ENCODE measurements around the gene APCDD1L. TPM values are rescaled to one million over a fixed set of nuclear protein-coding genes. Genes with fewer than 3 reads are reported as not detected.
"Not testable (repeated sequence)": the region's sequence is repeated elsewhere in the genome, so short reads cannot be mapped to it uniquely, and the experiment has no call there.

Gene APCDD1L
- total RNA-seq, 1 donor from 2014 or later, result 0.25 TPM

DNA sequence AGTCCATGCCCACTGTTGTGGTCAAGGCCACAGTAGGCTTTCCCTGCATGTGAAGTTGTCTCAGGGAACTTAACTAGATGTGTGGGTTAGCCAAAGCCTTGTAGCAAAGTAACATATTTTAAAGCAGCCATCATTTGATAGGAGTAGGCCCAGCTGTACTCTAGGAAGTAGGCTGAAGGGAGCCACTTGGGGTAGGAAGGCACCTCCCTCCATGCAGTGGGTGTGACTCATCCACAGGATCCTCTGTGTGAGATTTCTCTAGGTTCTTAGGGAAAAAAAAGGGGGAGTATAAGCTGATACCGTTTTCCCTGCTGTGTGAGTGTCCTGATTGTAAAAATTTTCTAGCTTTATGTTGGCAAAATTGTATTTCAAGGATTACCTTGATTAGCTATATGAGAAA is 81.4 kb downstream of the APCDD1L start:
- intact Hi-C loops (cut with micrococcal nuclease), result no loop called here
- ATAC-seq, result peak; percentile 67

DNA sequence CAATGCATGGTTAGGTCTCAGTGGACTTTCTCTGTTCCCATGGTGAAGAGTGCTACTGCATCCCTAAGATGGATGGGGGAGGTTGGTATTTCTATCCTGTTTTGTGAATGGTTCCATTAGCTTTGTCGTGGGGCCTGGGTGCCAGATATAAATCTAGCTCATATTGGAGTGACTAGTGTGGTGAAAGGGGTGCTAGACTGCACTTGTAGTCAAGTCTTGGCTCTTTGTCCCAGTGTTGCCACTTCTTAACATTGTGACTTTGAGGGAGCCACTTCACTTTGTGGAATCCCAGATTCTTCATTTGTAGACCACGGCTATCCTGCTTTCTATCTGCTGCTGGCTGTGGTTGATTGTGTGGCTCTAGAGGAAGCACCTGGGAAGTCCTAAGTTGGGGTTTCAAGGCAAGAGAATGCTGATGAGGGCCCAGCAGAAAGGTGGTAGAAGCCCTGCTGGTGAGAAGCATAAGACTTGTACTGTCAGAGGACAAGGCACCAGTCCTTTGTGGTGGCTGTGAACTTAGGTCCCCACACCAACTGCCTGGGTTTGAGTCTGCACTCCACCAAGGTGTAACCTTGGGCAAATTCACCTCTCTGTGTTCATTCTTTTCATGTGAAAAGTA is 82.1 kb downstream of the APCDD1L start:
- no peak for ATAC-seq
- intact Hi-C loops (cut with micrococcal nuclease), result no loop called here

More for the DNA sequence above, 81.4 kb downstream of the APCDD1L start:
- no peak for DNase-seq

DNA sequence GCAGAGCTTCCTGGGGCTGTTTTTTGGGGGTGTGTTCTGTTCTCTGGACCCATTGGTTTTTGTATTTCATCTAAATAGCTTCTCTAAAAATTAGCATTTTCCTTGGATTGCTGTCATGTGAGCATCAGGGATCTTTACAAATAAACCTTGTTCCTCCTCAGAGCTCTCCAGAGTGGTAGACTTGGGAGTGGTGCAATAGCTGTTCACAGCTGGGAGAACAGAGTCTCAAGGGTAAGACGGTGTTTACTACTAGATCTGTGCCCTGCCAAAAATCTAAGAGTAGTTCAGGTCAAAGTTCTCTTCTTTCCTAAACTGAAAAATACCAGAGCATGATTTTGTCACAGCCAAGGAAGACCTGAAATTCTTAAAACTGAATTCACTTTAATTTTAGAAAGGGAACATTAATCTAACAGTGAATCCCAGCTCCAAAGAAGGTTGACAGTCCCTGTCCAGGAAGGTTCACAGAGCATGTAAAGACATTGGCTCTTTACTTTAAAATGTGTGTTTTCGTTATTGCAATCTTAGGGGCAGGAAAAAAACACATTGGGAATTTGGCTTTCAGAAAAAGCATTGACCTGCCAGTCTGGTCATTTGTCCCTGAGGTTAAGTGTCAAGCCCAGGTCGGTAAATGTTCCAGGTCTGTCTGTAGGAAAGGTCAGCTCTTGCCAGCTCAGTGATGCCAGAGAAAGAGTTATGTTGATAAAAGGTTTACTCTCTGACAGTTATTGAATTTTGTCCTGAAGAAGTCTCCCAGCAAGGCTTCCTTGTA is 82.8 kb downstream of the APCDD1L start:
- ATAC-seq (peak; percentile 84), DNase-seq (no peak)
- intact Hi-C loops (cut with micrococcal nuclease), result no loop called here

More for the DNA sequence above, 82.1 kb downstream of the APCDD1L start:
- DNase-seq, result no peak

DNA sequence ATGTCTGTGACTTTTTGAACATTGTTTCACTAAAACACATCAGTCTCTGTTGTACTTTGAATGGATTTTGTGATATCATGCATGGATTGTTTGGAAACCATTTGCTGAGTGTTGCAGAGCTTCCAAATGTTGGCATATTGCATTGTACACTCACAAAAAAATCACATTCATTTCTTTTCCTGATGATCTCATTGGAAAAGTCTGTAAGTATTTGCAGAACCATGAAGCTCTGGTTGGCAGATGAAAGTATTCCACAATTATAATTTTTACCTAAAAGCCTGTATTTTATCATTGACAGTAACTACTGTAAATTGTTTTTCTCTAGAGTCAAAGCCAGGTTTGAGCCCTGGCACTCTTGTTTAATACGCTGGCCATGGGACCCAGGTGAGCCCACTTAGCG is 84.1 kb downstream of the APCDD1L start:
- no peak for DNase-seq
- intact Hi-C loops (cut with micrococcal nuclease), result no loop called here
- ATAC-seq, result no peak

DNA sequence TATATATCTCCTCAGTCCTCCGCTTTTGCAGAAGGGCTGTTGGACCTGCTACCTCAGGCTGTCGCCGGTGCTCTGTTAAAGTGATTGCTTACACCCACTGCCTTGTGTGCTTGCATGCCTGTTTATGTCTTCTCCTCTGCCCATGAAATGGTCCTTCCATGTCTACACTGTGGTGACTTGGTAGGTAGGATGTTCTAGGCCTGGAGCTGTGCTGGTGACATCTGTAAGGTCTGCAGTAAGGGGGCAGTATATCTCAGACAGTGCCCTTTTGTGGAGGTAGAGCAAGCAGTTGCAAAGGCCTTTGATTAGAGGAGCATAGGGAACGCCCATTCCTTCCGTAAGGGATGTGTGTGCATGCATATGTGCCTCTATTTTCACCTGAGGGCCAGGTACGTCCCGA is 85.9 kb downstream of the APCDD1L start:
- no peak for DNase-seq
- intact Hi-C loops (cut with micrococcal nuclease), result no loop called here
- ATAC-seq, result no peak

DNA sequence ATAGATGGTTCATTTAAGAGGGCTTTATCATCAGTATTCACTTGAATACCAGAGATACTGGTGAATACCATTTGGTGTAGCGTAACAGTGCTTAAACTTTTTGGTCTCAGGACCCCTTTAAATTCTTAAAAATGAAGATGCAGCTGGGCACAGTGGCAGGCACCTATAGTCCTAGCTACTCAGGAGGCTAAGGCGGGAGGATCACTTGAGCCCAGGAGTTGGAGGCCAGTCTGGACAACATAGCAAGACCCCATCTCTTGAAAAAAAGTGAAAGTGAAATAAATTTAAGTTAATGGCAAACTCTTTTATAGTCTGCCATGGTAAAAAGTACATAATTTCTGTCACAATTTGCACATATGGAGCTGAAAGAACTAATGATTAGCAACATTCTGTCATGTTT is 86.8 kb downstream of the APCDD1L start:
- DNase-seq, result no peak
- no peak for ATAC-seq
- intact Hi-C loops (cut with micrococcal nuclease), result no loop called here

DNA sequence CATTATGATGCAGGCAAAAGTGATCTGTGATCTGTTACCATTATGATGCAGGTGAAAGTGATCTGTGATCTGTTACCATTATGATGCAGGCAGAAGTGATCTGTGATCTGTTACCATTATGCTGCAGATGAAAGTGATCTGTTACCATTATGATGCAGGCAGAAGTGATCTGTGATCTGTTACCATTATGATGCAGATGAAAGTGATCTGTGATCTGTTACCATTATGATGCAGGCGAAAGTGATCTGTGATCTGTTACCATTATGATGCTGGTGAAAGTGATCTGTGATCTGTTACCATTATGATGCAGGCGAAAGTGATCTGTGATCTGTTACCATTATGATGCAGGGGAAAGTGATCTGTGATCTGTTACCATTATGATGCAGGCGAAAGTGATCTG is 87.6 kb downstream of the APCDD1L start:
- DNase-seq; intact Hi-C loops (cut with micrococcal nuclease); ATAC-seq: not testable (repeated sequence)

DNA sequence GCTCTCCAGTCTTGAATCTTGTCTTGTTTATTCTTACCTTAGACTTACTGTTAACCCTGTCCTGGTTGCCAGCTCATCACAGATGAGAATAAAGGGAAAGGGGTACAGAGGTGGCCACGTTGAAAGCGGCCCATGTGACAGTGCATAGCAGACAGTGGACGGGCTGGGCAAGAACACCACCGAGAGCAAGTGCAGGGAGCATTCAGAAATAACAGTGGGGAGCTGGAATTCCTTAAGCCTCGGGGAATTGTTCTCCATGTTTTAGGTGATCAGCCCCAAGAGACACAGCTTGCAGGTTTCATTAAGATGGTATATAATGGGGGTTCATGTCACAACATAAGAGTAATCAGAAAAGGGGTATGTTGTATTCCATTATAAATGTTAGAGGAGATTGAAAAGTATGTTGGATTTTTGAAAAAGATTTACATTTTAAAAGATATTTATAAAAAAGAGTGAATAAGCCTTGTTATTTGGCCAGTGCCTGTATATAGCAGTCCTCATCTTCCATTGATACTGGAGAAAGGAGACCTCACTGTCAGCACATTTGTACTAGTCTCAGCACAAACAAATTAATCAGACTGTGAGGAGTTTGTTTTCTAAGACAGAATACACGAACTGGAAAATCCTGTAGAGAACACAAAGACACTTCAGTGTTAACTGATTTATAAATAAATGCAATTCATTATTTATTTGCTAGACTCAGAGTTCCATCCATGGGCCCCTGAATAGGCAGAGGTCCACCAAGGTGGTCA is 90.8 kb downstream of the APCDD1L start:
- DNase-seq (no peak), ATAC-seq (no peak)
- intact Hi-C loops (cut with micrococcal nuclease), result no loop called here

DNA sequence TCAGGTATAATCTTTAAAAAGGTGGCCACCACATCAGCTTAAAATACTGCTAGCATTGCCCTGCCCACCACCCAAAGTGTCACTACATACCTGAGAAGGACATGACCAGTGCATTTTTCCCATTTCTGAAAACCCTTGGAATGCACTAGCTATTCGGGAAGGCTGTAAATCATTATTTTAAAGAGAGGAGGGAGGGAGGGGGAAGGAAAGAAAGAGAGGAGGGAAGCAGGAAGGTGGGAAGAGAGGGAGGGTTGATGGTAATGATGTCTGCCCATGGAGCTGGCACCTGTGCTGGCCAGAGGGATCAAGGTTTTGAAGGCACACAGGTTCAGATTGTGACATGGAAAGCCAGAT is 93.7 kb downstream of the APCDD1L start:
- ATAC-seq (no peak), DNase-seq (no peak)
- intact Hi-C loops (cut with micrococcal nuclease), result no loop called here

DNA sequence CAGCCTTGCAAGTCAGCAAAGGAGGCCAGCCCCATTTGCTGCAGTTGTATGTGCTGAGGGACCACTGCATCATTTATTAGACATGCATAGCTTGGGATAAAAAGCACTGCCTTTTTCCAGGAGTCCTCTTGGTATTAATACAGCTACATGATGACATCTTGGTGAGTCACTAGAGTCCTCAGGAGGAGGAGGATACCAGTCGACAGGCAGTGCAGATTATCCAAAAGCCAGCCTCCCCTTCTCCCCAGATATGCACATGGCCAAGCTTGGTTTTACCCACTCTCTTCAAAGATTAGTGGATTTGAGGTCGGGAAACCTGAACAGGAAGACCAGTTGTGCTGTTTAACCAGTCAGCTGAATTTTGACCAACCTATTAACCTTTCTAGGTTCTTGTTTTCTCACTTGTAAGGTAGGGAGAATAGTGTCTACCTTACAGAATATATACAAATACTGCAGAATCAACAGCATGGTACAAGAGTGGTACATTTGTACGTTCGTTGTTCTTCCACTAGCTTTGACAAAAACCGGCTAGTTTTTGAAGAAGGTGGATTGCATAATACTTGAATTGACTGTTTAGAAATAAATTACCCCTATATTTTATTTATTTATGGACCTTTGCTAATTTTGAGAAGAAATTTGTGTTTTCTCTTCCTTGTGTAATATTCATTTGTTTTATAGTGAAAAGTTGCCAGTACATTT is 94.3 kb downstream of the APCDD1L start:
- ATAC-seq, result no peak
- intact Hi-C loops (cut with micrococcal nuclease), result no loop called here
- DNase-seq, result no peak

DNA sequence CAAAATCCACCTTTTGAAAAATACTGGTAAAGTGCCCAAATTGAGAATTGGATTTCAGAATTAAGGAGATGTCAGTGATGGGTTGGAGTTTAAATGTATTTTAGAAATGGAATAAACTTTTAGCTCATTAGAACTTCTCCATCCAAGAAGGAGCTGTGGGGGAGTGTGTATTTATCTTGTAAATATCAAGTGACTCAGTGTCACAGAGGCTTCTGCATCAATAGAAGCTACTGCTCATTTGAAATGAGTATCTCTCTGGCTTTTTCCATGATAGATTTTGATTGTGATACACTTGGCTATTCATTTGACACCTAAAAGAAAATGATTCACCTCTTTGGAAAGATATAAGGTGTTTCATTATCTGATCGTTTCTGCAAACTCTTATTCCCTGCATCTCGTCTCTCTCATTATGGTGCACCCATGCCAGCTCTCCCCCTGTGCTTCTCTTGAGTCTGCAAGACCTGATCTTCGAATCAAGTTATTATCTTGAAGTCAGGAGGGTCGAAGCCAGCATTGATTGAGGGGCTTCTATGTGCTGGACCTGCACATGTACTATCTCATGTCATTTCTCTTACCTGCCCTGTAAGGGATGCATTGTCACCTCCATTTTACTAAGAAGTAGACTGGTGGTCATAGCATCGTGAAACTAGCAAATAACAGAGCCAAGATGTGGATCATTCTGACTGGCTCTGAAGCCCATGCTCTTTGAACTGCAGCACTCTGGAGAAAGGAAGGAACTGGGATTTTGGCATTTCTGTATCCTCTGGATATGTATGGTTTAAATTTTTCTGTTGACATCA is 96.0 kb downstream of the APCDD1L start:
- ATAC-seq, result no peak
- DNase-seq, result no peak
- intact Hi-C loops (cut with micrococcal nuclease), result no loop called here

DNA sequence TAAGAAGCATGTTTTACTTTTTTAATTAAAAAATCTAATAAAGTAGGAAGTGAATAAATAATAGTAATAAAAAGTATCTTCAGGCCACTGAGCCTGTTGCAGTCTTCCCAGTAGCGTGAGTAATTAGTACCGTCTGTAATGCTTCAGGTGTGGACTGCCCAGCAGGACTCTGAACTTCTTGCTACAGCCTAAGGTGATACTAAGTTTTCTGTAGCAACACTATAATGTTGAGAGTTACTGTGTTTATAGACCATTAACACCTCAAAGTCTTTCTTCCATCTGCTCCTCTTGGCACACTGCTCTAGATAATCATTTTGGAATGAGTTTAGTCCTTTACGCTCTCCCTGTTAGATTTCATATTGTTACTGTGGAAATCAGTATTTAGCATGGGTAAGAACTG is 97.8 kb downstream of the APCDD1L start:
- intact Hi-C loops (cut with micrococcal nuclease), result no loop called here
- ATAC-seq (no peak), DNase-seq (no peak)

DNA sequence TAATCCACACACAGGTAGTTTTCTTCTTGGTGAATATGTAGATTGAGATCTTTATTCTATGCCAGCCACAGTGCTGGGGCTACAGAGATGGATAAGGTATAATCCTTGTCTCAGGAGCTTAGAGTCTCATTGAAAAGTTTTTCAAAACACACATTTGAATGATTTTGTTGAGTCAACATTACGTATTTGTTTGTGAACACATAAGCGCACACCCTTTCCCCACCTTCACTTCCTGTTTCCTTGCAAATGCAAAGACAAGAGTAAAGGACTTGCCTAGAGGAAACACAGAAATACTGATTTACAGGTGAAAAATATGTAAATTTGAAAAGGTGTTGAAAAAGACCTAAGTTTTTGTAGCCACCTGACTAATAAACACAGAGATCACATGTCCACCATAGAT is 98.4 kb downstream of the APCDD1L start:
- intact Hi-C loops (cut with micrococcal nuclease), result no loop called here
- DNase-seq (no peak), ATAC-seq (no peak)

DNA sequence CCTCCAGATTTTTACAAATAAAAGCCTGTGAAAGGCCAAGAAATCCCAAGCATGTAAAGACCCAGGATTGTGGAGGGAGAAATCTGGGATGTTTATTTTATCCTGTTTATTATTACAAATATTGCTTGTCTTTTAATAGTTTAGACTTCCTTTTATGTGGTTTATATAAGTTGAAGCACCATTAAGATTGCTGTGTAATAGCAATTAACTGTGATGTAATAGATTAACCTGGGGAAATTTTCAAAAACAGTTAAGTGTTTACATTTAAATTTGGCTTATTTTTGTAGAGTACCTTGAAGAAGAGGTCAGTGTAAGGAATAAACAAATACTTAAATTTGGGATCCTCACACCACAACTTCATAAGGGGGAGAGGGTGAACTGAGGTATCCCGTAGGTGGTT is 99.1 kb downstream of the APCDD1L start:
- ATAC-seq, result no peak
- no peak for DNase-seq
- intact Hi-C loops (cut with micrococcal nuclease), result no loop called here

DNA sequence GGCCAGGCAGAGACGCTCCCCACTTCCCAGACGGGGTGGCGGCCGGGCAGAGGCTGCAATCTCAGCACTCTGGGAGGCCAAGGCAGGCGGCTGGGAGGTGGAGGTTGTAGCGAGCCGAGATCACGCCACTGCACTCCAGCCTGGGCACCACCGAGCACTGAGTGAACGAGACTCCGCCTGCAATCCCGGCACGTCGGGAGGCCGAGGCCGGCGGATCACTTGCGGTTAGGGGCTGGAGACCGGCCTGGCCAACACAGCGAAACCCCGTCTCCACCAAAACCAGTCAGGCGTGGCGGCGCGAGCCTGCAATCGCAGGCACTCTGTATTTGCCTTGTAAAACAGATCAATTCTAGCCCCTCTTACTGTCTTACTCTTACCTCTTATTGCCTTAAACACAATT is 100.4 kb downstream of the APCDD1L start:
- intact Hi-C loops (cut with micrococcal nuclease); DNase-seq; ATAC-seq: not testable (repeated sequence)

DNA sequence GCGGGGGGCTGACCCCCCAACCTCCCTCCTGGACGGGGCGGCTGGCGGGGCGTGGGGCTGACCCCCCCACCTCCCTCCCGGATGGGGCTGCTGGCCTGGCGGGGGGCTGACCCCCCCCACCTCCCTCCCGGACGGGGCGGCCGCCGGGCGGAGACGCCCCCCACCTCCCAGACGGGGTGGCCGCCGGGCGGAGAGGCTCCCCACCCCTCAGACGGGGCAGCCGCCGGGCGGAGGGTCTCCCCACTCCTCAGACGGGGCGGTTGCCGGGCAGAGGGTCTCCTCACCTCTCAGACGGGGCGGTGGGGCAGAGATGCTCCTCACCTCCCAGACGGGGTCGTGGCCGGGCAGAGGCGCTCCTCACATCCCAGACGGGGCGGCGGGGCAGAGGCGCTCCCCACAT is 101.0 kb downstream of the APCDD1L start:
- ATAC-seq; intact Hi-C loops (cut with micrococcal nuclease); DNase-seq: not testable (repeated sequence)
